Measurements from ENCODE around the gene FOXC1.

The FOXC1 gene

DNA sequence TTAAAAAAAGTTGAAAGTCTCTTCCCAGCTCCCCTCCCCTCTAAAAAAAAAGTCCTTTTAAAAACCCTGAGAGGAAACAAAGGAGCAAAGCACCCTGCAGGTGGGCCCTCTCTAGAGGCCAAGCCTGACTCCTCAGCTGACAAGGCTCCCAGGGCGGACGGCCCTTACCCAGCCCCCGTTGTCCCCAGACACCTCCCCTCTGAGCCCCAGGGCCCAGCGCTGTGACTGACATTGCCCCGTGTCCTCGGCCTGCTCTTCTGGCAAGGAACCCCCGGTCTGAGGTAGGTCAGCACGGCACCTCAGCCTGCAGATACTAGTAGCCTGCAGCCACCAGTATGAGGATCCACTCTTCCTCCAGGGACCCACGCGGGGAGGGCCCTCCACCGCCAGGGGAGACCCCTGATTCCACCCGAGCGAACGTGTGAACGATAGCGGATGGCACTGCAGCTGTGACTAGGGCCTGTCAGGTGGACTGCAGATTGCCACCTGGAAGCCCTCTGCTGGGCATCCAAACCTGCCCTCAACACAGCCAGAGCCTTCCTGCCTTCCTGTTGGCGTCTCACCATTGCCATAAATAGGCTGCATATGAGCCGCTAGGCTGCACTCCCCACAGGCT, 34.2 kb downstream of the FOXC1 start:
- DNase-seq (ENCODE audit: low read depth in 3 of 3): no peak

GRCh38 chr6:1644516-1645060, 34.9 kb downstream of the FOXC1 start:
- DNase-seq (ENCODE audit: low read depth in 3 of 3): no peak

GRCh38 chr6:1645466-1646185, 35.9 kb downstream of the FOXC1 start:
- DNase-seq (ENCODE audit: low read depth in 3 of 3): no peak

DNA sequence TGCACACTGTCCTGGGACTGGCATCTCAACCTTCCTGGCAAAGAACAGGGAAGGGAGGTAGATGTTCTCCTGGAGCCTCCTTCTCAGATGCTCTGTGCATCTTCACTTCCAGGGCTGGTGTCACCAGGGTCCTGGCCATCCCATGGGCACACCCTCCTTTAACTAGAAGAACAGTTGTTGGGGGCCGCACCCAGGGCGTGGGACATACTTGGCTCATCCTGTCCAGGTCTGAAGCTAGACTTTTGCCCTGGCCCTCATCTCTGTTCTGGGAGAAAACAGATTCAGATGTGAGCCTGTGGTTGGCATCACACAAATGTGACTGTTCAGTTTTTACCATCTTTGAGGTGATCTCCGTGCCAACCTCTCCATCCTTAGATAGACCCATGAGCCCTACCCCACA, 41.6 kb downstream of the FOXC1 start:
- DNase-seq (ENCODE audit: low read depth in 3 of 3): no peak

DNA sequence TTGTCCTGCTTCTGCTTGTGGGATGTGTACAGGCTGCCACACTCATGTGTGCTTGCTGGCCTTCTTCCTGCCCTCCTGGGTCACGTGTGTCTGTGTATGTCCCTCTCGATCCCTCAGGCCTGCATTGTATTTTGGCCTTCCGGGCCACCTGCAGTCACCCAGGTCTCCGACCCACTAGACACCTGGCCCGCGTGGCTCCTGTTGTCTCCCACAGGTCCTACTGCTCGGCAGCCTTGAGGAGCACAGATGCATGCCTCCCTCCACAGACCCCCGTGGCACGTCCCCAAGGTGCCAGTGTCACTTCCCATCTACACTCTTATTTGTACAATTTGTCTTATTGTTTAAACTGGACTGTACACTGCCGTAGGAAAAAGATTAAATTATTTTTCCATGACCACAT, 43.1 kb downstream of the FOXC1 start:
- no peak for DNase-seq (ENCODE audit: low read depth in 3 of 3)

DNA sequence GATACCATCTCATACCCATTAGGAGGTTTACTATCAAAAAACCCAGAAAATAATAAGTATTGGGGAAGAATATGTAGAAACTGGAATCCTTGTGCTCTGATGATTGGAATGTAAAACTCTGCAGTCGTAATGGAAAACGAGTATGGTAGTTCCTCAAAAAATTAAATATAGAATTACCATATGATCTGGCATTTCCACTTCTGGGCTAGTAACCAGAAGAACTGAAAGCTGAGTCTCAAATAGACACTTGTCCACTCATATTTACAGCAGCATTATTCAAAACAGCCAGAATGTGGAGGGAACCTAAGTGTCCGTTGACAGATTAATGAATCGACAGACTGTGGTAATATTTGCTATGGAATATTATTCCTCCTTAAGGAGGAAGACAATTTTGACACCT, 44.3 kb downstream of the FOXC1 start:
- no peak for DNase-seq (ENCODE audit: low read depth in 3 of 3)

DNA sequence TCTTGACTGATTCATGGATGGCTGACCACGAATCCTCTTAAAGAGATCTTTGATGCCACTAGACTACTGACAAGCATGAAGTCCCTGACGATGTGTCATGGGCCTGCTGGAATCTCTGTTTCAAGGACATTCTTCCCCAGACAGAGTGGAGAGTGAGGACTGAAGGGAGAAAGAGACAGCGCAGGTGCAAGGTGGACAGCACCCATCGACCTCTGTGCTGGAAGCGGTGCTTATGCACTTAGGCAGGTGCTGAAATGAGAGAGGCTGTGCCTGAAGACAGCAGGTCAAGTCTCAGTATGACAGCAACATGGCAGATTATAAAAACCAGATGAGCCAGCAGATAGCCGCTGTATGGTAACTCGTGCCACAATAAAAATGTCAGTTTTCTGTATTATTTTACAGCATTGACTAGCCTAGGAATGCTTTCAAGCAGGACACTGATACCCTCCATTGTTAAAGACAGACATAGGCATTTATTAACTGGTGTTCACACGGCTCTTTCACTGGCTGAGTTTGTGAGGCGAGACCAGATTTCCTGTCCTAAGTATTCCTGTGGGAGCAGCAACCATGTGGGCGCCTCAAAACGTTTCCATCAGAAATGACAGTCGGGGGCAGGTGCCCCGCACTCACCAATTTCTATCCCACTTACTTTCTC, 47.5 kb downstream of the FOXC1 start:
- no peak for DNase-seq (ENCODE audit: low read depth in 3 of 3)

- no peak for DNase-seq (ENCODE audit: low read depth in 3 of 3)
These were observed 48.1 kb downstream of the FOXC1 start for GRCh38 chr6:1657771-1658165.

DNA sequence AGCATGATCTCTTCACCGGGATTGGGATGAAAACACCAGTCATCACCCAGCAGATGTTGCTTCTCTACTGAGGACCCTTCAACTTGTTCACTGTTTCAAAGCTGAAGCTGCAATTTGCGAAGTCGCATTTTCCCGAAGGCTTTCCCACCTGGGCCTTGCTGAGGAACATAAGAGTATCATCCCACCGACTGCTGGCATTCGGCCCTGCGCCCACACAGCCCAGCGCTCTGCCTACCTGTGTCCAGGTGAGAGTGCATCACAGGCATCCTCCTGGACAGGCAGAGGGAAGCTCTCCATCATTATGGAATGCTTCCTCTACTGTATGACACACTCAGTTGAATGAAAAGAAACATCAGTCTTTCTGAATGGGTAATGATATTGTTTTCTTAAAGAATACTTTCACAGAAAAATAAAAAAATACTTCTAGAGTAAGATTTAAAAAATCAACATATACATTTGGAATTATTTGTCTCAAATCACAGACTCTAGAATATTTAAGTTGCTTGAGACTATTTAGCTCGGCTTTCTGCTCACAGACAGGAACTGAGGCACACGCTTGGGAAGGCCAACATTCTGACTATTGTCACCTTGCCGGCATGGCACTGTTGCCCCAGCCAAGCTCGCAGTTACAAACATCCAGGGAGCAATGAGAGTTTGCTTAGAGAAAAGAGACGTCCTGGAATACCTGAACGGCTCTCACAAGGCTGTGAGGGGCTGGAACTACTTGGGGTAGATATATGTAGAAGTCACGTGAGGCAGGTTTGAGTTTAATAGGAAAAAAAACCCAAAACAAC, 48.7 kb downstream of the FOXC1 start:
- DNase-seq (ENCODE audit: low read depth in 3 of 3): no peak

- DNase-seq (ENCODE audit: low read depth in 3 of 3): no peak
These were observed 50.1 kb downstream of the FOXC1 start for GRCh38 chr6:1659816-1660215.

DNA sequence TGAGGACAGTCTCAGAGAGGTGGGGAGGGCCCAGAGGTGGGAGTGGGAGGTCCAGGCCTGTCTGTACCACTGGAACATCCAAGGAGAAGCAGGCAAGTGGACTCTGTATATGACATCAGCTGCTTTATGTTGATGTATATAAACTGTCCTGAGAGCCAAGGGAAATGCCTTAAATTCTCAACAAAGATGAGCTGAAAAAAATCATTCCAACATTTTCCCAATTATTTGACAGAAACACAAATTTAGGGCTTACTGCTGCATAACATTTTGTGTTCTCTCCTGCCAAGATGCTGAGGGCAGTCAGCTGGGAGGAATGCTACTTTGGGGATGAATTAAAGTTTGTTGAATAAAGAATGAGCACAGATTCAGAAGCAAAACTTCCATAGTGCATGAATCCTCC, 52.8 kb downstream of the FOXC1 start:
- no peak for DNase-seq (ENCODE audit: low read depth in 3 of 3)

Data from stimulated activated CD4-positive, alpha-beta T cell treated with anti-CD3 and anti-CD28 coated beads, TNF-alpha, amount 100 ng/mL, for 4 hours (primary cell).